ENCODE measurements around the gene NID1.

DNA sequence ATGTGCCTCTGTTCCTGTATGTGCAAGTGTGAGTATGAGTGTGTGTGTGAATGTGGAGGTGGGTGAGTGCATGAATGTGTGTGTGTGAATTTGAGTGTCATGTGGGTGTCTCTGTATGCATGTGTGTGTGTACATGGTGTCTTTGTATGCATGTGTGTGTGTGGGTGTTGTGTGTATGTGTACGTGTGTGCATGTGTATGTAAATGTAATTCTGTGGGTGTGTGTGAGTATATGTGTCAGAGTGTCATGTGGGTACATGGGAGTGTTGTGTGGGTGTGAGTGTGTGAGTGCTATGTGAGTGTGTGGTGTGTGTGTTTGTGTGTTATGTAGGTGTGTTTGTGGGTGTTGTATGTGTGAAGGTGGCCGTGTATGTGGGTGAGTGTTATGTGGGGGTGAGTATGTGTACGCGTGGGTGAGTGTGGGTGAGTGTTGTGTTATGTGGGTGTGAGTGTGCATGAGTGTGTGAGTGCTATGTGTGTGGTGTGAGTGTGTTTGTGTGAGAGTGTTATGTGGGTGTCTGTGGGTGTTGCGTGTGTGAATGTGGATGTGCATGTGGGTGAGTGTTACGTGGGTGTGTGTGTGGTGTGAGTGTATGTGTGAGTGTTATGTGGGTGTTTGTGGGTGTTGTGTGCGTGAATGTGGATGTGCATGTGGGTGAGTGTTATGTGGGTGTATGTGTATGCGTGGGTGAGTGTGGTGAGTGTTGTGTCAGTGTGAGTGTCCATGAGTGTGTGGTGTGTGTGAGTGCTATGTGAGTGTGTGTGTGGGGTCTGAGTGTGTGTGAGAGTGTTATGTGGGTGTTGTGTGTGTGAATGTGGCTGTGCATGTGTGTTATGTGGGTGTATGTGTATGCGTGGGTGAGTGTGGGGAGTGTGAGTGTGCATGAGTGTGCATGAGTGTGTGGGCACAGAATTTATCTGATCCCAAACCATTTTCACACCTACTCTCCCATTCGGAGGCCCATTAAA, 36.6 kb upstream of the NID1 start:
- no peak for TF ChIP-seq TAF1 (IDR thresholded peaks at IDR 0.05; ENCODE audit: low read depth, low read length)
- TF ChIP-seq POLR2A (IDR thresholded peaks at IDR 0.05; ENCODE audit: low read depth, low read length) = no peak
